Coronary artery (tissue), 2 donors: Measurements from ENCODE around the gene KRTAP5-2.
"Not testable (repeated sequence)": the region's sequence is repeated elsewhere in the genome, so short reads cannot be mapped to it uniquely, and the experiment has no call there.

Source experiments
- DNase-seq: peaks from one replicate; pipeline ENCODE4 v3.0.0-alpha.2; 2017; ENCODE audit warnings: low spot score
- H3K27ac ChIP-seq, 2 donors: fragments of 200-600 bp; sonication (generic); one replicate each; pipeline ENCODE4 v1.5.1; 2016 to 2019
- H3K4me3 ChIP-seq: fragments of 200-600 bp; sonication (generic); 2 replicates; pipeline ENCODE4 v1.5.1; 2016; ENCODE audit warnings: mild to moderate bottlenecking, moderate library complexity
- TF ChIP-seq, protein P1 (sequence below): fragments of 200-600 bp; sonication (generic); IDR thresholded peaks from one replicate; pipeline ENCODE4 v1.5.1; 2019; ENCODE audit warnings: antibody characterized with exemption

The KRTAP5-2 gene

DNA sequence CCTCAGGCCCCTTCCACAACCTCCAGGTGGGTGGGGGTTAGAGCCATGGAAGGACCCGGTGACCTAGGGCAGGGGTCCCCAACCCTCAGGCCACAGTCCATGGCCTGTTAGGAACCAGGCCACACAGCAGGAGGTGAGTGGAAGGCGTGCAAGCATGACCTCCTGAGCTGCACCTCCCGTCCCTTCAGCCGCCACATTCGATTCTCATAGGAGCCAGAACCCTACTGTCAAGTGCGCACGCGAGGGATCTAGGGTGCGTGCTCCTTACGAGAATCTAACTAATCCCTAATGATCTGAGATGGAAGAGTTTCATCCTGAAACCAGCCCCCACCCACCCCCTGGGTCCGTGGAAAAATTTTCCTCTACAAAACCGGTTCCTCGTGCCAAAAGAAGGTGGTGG is 27.4 kb upstream of the KRTAP5-2 start:
- no peak overlapping the region for H3K4me3 ChIP-seq
- TF ChIP-seq, protein P1, sequence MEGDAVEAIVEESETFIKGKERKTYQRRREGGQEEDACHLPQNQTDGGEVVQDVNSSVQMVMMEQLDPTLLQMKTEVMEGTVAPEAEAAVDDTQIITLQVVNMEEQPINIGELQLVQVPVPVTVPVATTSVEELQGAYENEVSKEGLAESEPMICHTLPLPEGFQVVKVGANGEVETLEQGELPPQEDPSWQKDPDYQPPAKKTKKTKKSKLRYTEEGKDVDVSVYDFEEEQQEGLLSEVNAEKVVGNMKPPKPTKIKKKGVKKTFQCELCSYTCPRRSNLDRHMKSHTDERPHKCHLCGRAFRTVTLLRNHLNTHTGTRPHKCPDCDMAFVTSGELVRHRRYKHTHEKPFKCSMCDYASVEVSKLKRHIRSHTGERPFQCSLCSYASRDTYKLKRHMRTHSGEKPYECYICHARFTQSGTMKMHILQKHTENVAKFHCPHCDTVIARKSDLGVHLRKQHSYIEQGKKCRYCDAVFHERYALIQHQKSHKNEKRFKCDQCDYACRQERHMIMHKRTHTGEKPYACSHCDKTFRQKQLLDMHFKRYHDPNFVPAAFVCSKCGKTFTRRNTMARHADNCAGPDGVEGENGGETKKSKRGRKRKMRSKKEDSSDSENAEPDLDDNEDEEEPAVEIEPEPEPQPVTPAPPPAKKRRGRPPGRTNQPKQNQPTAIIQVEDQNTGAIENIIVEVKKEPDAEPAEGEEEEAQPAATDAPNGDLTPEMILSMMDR: no peak
- no peak overlapping the region for H3K27ac ChIP-seq
- DNase-seq: no peak

DNA sequence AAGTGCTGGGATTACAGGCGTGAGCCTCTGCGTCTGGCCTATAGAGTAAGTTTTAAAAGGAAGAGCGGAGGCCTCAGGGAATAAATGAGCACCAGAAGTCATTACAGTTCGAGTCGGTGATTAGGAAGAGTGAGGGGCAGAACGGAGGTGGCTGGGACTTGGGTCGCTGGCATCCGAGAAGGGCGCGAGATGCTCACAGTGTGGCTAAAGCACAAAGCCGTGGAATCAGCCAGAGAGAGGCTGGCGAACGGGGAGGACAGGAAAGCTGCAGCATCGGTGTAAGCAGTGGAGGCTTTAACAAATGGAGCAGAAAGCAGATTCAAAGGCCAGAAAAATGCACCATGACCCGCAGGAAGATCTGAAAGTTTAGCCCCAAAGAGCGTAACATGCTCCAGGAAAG is 26.5 kb upstream of the KRTAP5-2 start:
- Histone ChIP-seq H3K4me3 (no peak overlapping the region), H3K27ac (no peak overlapping the region)
- no peak for DNase-seq
- TF ChIP-seq, protein P1: no peak

DNA sequence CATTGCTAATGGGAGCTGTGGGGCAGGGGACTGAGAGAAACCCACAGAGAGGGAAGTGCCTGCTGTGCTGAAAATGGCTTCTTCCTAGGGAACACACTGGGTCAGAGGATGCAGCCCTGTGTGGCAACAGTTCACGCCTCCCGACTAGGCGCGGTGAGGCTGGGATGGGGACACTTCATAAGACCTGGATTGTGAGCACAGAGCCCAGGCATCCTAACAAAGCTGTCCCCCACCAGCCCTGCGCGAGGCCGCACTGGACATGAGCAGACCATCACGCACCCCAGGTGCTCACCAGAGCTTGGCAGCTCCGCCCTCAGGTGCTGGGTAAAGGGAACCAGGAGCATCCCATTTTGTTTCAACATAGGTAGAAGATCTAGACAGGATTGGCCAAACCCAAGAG is 25.6 kb upstream of the KRTAP5-2 start:
- TF ChIP-seq, protein P1: no peak
- Histone ChIP-seq H3K4me3 (no peak overlapping the region), H3K27ac (no peak overlapping the region)
- no peak for DNase-seq

DNA sequence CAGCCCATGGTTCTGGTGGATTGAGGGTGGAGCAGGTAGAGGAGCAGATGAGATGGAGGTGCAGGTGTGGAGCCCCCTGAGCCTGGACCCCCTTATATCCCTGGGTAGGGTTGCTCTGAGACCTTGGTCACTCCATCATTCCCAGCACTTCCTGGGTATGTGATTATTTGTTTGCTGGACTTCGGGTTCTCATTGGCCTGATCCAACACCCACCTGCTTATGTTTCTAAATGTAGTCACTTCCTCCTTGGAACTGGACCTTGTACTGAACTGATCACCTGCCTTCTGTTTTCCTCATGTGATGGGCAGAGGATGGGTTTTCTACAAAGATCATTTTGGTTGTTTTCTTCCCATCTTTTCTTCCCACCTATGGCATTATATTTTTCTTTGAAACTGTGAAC is 24.0 kb upstream of the KRTAP5-2 start, which contains the start of gene KRTAP5-4:
Gene KRTAP5-4 (minus strand): TSS at position 53 of the 400 bp plus-strand sequence. CDS start 45 bp downstream, at position 8.
- H3K4me3 ChIP-seq: no peak within 1 kb of the TSS
- H3K27ac ChIP-seq: no peak within 1 kb of the TSS

DNA sequence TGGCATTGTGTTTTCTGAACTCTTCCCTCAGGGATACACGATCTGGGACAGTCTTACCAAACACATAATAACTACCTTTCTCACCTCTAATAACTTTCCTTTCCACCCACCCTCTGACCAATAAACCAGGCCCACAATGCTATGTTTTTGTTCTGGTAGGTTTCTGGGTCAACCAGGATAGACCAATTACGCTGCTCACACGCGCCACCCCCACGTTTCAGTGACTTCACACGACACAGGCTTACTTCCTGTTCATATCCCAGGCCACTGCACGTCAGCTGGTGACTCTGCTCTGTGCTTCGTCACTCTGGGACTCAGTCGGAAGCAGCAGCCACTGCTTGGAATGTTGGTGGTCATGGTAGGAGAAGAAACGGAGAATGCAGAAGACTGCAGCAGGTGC is 21.4 kb upstream of the KRTAP5-2 start:
- H3K27ac ChIP-seq: no peak overlapping the region
- TF ChIP-seq, protein P1: no peak
- DNase-seq: no peak
- H3K4me3 ChIP-seq: no peak overlapping the region

More for the DNA sequence above, 24.0 kb upstream of the KRTAP5-2 start, which contains the start of gene KRTAP5-4:
- no peak for DNase-seq
- TF ChIP-seq, protein P1: no peak

DNA sequence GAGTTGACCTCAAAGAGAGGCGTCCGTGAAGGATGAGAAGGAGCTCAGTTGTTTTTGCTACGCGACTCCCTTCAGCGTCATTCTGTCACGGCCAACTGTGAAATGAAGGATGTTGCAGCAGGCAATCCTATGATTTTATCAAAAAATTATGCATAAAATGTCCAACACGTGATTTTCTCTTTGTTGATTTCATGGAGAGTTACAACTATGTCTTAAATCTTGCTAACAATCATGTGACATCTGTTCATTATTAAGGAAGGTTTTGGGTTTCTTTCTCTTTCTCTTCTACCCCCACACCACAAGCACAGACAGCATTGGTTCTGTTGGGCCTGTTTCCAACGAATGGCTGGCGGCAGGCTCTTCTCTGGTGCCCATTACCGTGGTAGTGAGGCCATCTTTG is 20.1 kb upstream of the KRTAP5-2 start:
- Histone ChIP-seq H3K4me3 (no peak overlapping the region), H3K27ac (no peak overlapping the region)
- TF ChIP-seq, protein P1: no peak
- no peak for DNase-seq

DNA sequence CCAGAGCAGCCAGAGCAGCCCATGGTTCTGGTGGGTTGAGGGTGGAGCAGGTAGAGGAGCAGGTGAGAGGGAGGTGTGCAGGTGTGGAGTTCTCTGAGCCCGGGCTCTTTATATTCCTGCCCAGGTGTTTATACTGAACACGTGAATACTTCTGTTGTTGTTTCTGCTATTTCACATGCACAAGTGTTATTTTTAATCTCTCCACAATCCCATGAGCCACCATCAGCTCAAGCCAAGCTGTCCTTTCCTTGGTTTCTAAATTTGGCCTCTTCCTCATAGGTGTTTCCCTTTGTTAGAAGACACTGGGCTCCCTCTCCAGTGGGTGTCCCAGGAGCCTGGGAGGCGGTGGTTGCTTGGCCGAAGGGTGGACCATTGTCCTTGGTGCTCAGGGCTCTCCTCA is 10.3 kb upstream of the KRTAP5-2 start, which contains the start of gene KRTAP5-3:
Gene KRTAP5-3 (minus strand): TSS at position 101 of the 400 bp plus-strand sequence. CDS start 78 bp downstream, at position 23.
- no peak for DNase-seq
- TF ChIP-seq, protein P1: no peak
- Histone ChIP-seq H3K27ac (no peak within 1 kb of the TSS), H3K4me3 (no peak within 1 kb of the TSS)

DNA sequence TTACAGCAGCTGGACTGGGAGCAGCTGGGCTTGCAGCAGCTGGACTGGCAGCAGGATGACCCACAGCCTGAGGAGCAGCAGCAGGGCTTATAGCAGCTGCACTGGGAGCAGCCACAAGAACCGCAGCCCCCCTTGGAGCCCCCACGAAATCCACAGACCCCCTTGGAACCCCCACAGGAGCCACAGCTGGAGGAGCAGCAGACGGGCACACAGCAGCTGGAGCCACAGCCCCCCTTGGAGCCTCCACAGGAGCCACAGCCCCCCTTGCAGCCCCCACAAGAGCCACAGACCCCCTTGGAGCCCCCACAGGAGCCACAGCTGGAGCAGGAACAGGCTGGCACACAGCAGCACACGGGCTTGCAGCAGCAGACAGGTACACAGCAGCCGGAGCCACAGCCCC is 9.8 kb upstream of the KRTAP5-2 start:
- H3K4me3 ChIP-seq, H3K27ac ChIP-seq, DNase-seq: not testable (repeated sequence)

DNA sequence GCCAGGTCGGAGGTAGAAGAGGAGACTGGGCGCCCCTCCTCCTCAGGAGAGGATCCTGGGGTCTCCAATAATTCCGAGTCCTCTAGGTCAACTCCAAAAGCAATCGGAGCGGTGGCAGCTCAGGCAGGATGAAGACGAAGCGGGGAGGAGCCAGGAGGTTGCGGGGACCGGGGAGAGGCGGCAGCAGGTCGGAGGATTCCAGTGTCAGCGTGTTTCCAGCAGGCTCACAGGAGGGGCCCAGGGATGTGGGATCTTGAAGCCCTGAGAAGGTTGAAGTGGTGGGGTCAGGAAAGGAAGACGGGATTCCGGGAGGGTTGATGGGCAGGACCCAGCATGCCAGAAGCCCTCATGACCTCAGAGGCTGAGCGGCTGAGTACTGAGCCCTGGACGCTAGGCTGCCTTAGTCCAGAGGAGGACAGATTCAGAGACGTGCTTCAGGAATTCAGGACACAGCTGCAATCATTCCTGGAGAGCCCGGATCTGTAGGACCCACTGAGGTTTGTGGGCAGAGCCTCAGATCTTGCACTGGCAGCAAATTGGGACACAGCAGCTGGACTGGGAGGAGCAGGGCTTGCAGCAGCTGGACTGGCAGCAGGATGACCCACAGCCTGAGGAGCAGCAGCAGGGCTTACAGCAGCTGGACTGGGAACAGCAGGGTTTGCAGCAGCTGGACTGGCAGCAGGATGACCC is 9.2 kb upstream of the KRTAP5-2 start:
- not testable (repeated sequence) for DNase-seq

DNA sequence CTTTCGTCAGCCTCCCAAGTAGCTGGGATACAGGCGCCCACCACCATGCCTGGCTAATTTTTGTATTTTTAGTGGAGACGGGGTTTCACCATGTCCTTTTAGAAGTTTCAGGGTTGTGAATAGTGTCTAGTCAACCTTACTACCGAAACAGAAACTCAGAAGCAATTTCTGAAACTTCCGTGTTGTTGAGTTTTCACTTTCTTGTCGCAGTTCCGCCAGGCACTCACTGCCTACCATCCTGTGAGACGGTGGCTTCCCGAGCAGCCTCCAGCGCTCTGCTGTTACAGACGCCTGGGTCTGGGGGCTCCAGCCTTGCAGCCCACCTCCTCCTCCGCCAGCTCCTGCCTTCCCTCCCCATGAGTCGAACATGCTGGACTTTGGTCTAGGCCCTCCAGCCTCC is 7.8 kb upstream of the KRTAP5-2 start:
- H3K27ac ChIP-seq, H3K4me3 ChIP-seq, DNase-seq: not testable (repeated sequence)

More for the DNA sequence above, 9.2 kb upstream of the KRTAP5-2 start:
- H3K4me3 ChIP-seq, H3K27ac ChIP-seq: not testable (repeated sequence)
